Panc1 (cell line): ENCODE data around the gene AJUBA. TPM values are rescaled to one million over a fixed set of nuclear protein-coding genes. Genes with fewer than 3 reads are reported as not detected.

ENCODE experiments used
- ATAC-seq: fragments of 200-7000 bp; cut with Tn5 transposase; 2 replicates; pipeline ENCODE4 v1.9.1; 2020; ENCODE audit warnings: mild to moderate bottlenecking, moderate library complexity
- BruUV-seq: library from RNA; stranded (reverse); fragments of 400-500 nt; replicated peaks from 2 replicates; lab custom pipeline; 2021; lab: Mats Ljungman, UMichigan
- CTCF ChIA-PET: fragments of 300-600 bp; sonication (Branson Sonifier 250); formaldehyde crosslinking; loops from one replicate; lab custom pipeline; 2022; ENCODE audit warnings: antibody characterized with exemption; lab: Charles Lee
- POLR2A ChIA-PET: fragments of 300-600 bp; sonication (Branson Sonifier 250); formaldehyde crosslinking; loops from one replicate; lab custom pipeline; 2022; ENCODE audit warnings: antibody characterized with exemption; lab: Charles Lee
- DNase-seq: peaks from one replicate; pipeline ENCODE4 v3.0.0-alpha.2; 2010; ENCODE audit warnings: low read depth, low spot score
- H3K27ac ChIP-seq: 2 replicates; pipeline ENCODE4 v1.5.1; 2011; ENCODE audit warnings: mild to moderate bottlenecking, low read length, inconsistent platforms
- H3K27me3 ChIP-seq: fragments of 200-500 bp; sonication (Bioruptor generic); 2 replicates; pipeline ENCODE4 v1.6.0; 2014; ENCODE audit warnings: low read length, inconsistent platforms; ENCODE audit not compliant: control insufficient read depth, insufficient read depth
- H3K36me3 ChIP-seq: fragments of 200-500 bp; sonication (Bioruptor generic); 2 replicates; pipeline ENCODE4 v1.5.1; 2014; ENCODE audit warnings: inconsistent platforms, mild to moderate bottlenecking, low read length, moderate library complexity; ENCODE audit not compliant: control insufficient read depth, insufficient read depth
- H3K4me1 ChIP-seq: 2 replicates; pipeline ENCODE4 v1.5.1; 2011; ENCODE audit warnings: inconsistent platforms, mild to moderate bottlenecking, low read length, moderate library complexity; ENCODE audit not compliant: control insufficient read depth, insufficient read depth
- H3K4me3 ChIP-seq, 2 experiments: 2 replicates each; pipeline ENCODE4 v1.5.1; 2011 to 2012; ENCODE audit warnings: low read depth in 2 of 2, low read length in 2 of 2, mild to moderate bottlenecking in 2 of 2, inconsistent platforms in 1 of 2, moderate library complexity in 1 of 2
- H3K9me3 ChIP-seq: fragments of 200-500 bp; sonication (Bioruptor generic); 2 replicates; pipeline ENCODE4 v1.5.1; 2014; ENCODE audit warnings: low read depth, mild to moderate bottlenecking, inconsistent platforms, low read length, moderate library complexity; ENCODE audit not compliant: control insufficient read depth, insufficient read depth
- CTCF ChIP-seq: fragments of 450-650 bp; IDR thresholded peaks from 2 replicates; pipeline ENCODE4 v1.5.1; 2017; ENCODE audit warnings: mild to moderate bottlenecking
- POLR2AphosphoS5 ChIP-seq: IDR thresholded peaks from 2 replicates; pipeline ENCODE4 v1.6.1; 2012; ENCODE audit warnings: mild to moderate bottlenecking, low read depth, low read length, moderate library complexity
- REST ChIP-seq, 2 experiments: IDR thresholded peaks; 2 replicates each; pipeline ENCODE4 v1.6.1; 2011 to 2012; ENCODE audit warnings: low read depth in 2 of 2, control low read depth in 1 of 2, low read length in 1 of 2, mild to moderate bottlenecking in 1 of 2, moderate library complexity in 1 of 2; ENCODE audit not compliant: insufficient read depth in 1 of 2
- SIN3A ChIP-seq: IDR thresholded peaks from 2 replicates; pipeline ENCODE4 v1.6.1; 2012; ENCODE audit warnings: low read depth, mild to moderate bottlenecking, low read length, moderate library complexity, borderline replicate concordance; ENCODE audit not compliant: insufficient read depth
- TCF7L2 ChIP-seq: IDR thresholded peaks from 2 replicates; pipeline ENCODE4 v1.6.1; 2011; ENCODE audit warnings: mild to moderate bottlenecking, low read depth, low read length, inconsistent platforms
- in situ Hi-C: cut with HindIII; loops from 2 replicates; pipeline ENCODE4 v1.10.0; 2016; ENCODE audit warnings: low sequenced_read_pairs, low pct_unique_long_range_greater_than_20kb
- intact Hi-C: fragments of 100-400 bp; cut with micrococcal nuclease; formaldehyde crosslinking; loops from one replicate; pipeline ENCODE4 v1.10.0; 2022; ENCODE audit not compliant: unreplicated experiment
- total RNA-seq: library from RNA; stranded (reverse); gene quantifications from one replicate; pipeline ENCODE4 v1.2.1, GENCODE V29; 2021; ENCODE audit not compliant: unreplicated experiment

AJUBA gene
- total RNA-seq, 1 experiment from 2014 or later, result 50.2 TPM

- intact Hi-C loops, result no loop called here
- no peak for ATAC-seq
- ChIA-PET POLR2A (no interaction called here), CTCF (interaction anchor here (0.7 to 1.4 kb wide), 4 partner anchors 8 to 53 kb away, joined by 3 to 5 read pairs (median 4); partner anchors contain the start of genes HAUS4 and PRMT5)
- no peak for DNase-seq
- Histone ChIP-seq H3K4me1 (peaks cover 18% of the 10 kb centered on the region), H3K9me3 (no peaks in the 10 kb centered on the region), H3K27me3 (no peaks in the 10 kb centered on the region), H3K27ac (peak overlapping the region; percentile 87), H3K4me3 (peak overlapping the region; percentile 66 to 76), H3K36me3 (no peaks in the 10 kb centered on the region; the same call in 1 of the 2 replicates)
- no peak for TF ChIP-seq CTCF
- peak; percentile 86 for TF ChIP-seq TCF7L2
- no peak for TF ChIP-seq SIN3A
- in situ Hi-C loops, result no loop called here
- TSS peak; percentile 58 for BruUV-seq
These were observed 375 bp downstream of the AJUBA start for GRCh38 chr14:22981876-22982476.

- ChIA-PET CTCF (no interaction called here), POLR2A (no interaction called here)
- ATAC-seq (peak; percentile 7; the same call in 1 of the 2 replicates), DNase-seq (no peak)
- Histone ChIP-seq H3K4me1 (peaks cover 25% of the 10 kb centered on the region), H3K27me3 (no peaks in the 10 kb centered on the region), H3K36me3 (no peaks in the 10 kb centered on the region; the same call in 1 of the 2 replicates), H3K9me3 (no peaks in the 10 kb centered on the region), H3K4me3 (peak overlapping the region; percentile 66 to 76), H3K27ac (peak overlapping the region; percentile 87)
- in situ Hi-C loops (no loop called here), intact Hi-C loops (no loop called here)
- no TSS peak for BruUV-seq
- TF ChIP-seq REST (IDR thresholded peaks at IDR 0.05; ENCODE audit: insufficient read depth in 1 of 2, low read depth in 2 of 2, low read length in 1 of 2) (no peak), TCF7L2 (no peak), POLR2AphosphoS5 (no peak; the same call in none of the 2 replicates), SIN3A (0 out of 2 replicates have a peak, but pooled peaks have one; percentile 15), CTCF (no peak)
These were observed 1.1 kb downstream of the AJUBA start for GRCh38 chr14:22981090-22981875.
